Measurements from ENCODE around the gene MAU2.
"Not testable (repeated sequence)": the region's sequence is repeated elsewhere in the genome, so short reads cannot be mapped to it uniquely, and the experiment has no call there.

Gene MAU2

GRCh38 chr19:19348266-19348665, 27.6 kb downstream of the MAU2 start:
- no peaks in the 10 kb centered on the region for H3K79me2 ChIP-seq (ENCODE audit: insufficient read depth, low read length)
- H3K9ac ChIP-seq (ENCODE audit: low read depth, low read length, poor library complexity, severe bottlenecking), result no peak overlapping the region
- H3K4me2 ChIP-seq (ENCODE audit: low read depth, low read length, poor library complexity, severe bottlenecking), result no peak overlapping the region
- TF ChIP-seq CTCF (conservative IDR thresholded peaks at IDR 0.05; ENCODE audit: low read length) (no peak), EZH2phosphoT487 (IDR thresholded peaks at IDR 0.05; ENCODE audit: borderline replicate concordance) (no peak)
- H3F3A ChIP-seq (ENCODE audit: low read depth), result no peaks in the 10 kb centered on the region
- no peaks in the 10 kb centered on the region for H3K9me3 ChIP-seq (ENCODE audit: insufficient read depth, low read depth, low read length)
- no peak overlapping the region for H2AFZ ChIP-seq (ENCODE audit: low read length)
- no peaks in the 10 kb centered on the region for H3K27me3 ChIP-seq (ENCODE audit: insufficient read depth, low read length, poor library complexity, severe bottlenecking)
- H3K4me1 ChIP-seq (ENCODE audit: insufficient read depth, low read length, poor library complexity, severe bottlenecking), result no peaks in the 10 kb centered on the region
- no peaks in the 10 kb centered on the region for H3K9me2 ChIP-seq (replicated peaks; ENCODE audit: low read depth, low read length)
- H3K36me3 ChIP-seq (ENCODE audit: insufficient read depth, low read length), result peaks cover 57% of the 10 kb centered on the region; the same call in 1 of the 2 replicates
- no peaks in the 10 kb centered on the region for H4K20me1 ChIP-seq (ENCODE audit: insufficient read depth, low read length, poor library complexity, severe bottlenecking)
- H3K4me3 ChIP-seq (ENCODE audit: low read length, poor library complexity, severe bottlenecking), result no peak overlapping the region

- no peak overlapping the region for H3K4me2 ChIP-seq (ENCODE audit: low read depth, low read length, poor library complexity, severe bottlenecking)
- no peak overlapping the region for H3K4me3 ChIP-seq (ENCODE audit: low read length, poor library complexity, severe bottlenecking)
- H3K36me3 ChIP-seq (ENCODE audit: insufficient read depth, low read length), result peaks cover 56% of the 10 kb centered on the region; the same call in 1 of the 2 replicates
- no peaks in the 10 kb centered on the region for H3K9me3 ChIP-seq (ENCODE audit: insufficient read depth, low read depth, low read length)
- no peaks in the 10 kb centered on the region for H4K20me1 ChIP-seq (ENCODE audit: insufficient read depth, low read length, poor library complexity, severe bottlenecking)
- H3K27me3 ChIP-seq (ENCODE audit: insufficient read depth, low read length, poor library complexity, severe bottlenecking), result no peaks in the 10 kb centered on the region
- no peaks in the 10 kb centered on the region for H3K4me1 ChIP-seq (ENCODE audit: insufficient read depth, low read length, poor library complexity, severe bottlenecking)
- H2AFZ ChIP-seq (ENCODE audit: low read length), result no peak overlapping the region
- H3K9me2 ChIP-seq (replicated peaks; ENCODE audit: low read depth, low read length), result no peaks in the 10 kb centered on the region
- H3F3A ChIP-seq (ENCODE audit: low read depth), result no peaks in the 10 kb centered on the region
- no peaks in the 10 kb centered on the region for H3K79me2 ChIP-seq (ENCODE audit: insufficient read depth, low read length)
- no peak for TF ChIP-seq CTCF (conservative IDR thresholded peaks at IDR 0.05; ENCODE audit: low read length)
- no peak for TF ChIP-seq EZH2phosphoT487 (IDR thresholded peaks at IDR 0.05; ENCODE audit: borderline replicate concordance)
- H3K9ac ChIP-seq (ENCODE audit: low read depth, low read length, poor library complexity, severe bottlenecking), result no peak overlapping the region
These were observed 28.7 kb downstream of the MAU2 start for GRCh38 chr19:19349365-19349764.

GRCh38 chr19:19350756-19351155, 30.1 kb downstream of the MAU2 start:
- not testable (repeated sequence) for H3K4me3 ChIP-seq (ENCODE audit: low read length, poor library complexity, severe bottlenecking); H3K9me2 ChIP-seq (replicated peaks; ENCODE audit: low read depth, low read length); H3K79me2 ChIP-seq (ENCODE audit: insufficient read depth, low read length); H3K4me1 ChIP-seq (ENCODE audit: insufficient read depth, low read length, poor library complexity, severe bottlenecking); H3K27me3 ChIP-seq (ENCODE audit: insufficient read depth, low read length, poor library complexity, severe bottlenecking); H3K4me2 ChIP-seq (ENCODE audit: low read depth, low read length, poor library complexity, severe bottlenecking); H3K9me3 ChIP-seq (ENCODE audit: insufficient read depth, low read depth, low read length); H2AFZ ChIP-seq (ENCODE audit: low read length); H3K9ac ChIP-seq (ENCODE audit: low read depth, low read length, poor library complexity, severe bottlenecking); H3F3A ChIP-seq (ENCODE audit: low read depth); H4K20me1 ChIP-seq (ENCODE audit: insufficient read depth, low read length, poor library complexity, severe bottlenecking)
- H3K36me3 ChIP-seq (ENCODE audit: insufficient read depth, low read length), result peaks cover 55% of the 10 kb centered on the region; the same call in 1 of the 2 replicates

- H4K20me1 ChIP-seq (ENCODE audit: insufficient read depth, low read length, poor library complexity, severe bottlenecking), result no peaks in the 10 kb centered on the region
- no peak overlapping the region for H2AFZ ChIP-seq (ENCODE audit: low read length)
- H3K27me3 ChIP-seq (ENCODE audit: insufficient read depth, low read length, poor library complexity, severe bottlenecking), result no peaks in the 10 kb centered on the region
- peaks cover 54% of the 10 kb centered on the region; the same call in 1 of the 2 replicates for H3K36me3 ChIP-seq (ENCODE audit: insufficient read depth, low read length)
- H3K9me2 ChIP-seq (replicated peaks; ENCODE audit: low read depth, low read length), result no peaks in the 10 kb centered on the region
- H3K4me1 ChIP-seq (ENCODE audit: insufficient read depth, low read length, poor library complexity, severe bottlenecking), result no peaks in the 10 kb centered on the region
- H3F3A ChIP-seq (ENCODE audit: low read depth), result no peaks in the 10 kb centered on the region
- no peaks in the 10 kb centered on the region for H3K9me3 ChIP-seq (ENCODE audit: insufficient read depth, low read depth, low read length)
- TF ChIP-seq EZH2phosphoT487 (IDR thresholded peaks at IDR 0.05; ENCODE audit: borderline replicate concordance), result no peak
- TF ChIP-seq CTCF (conservative IDR thresholded peaks at IDR 0.05; ENCODE audit: low read length), result no peak
- H3K4me3 ChIP-seq (ENCODE audit: low read length, poor library complexity, severe bottlenecking), result no peak overlapping the region
- H3K9ac ChIP-seq (ENCODE audit: low read depth, low read length, poor library complexity, severe bottlenecking), result no peak overlapping the region
- H3K79me2 ChIP-seq (ENCODE audit: insufficient read depth, low read length), result no peaks in the 10 kb centered on the region
- no peak overlapping the region for H3K4me2 ChIP-seq (ENCODE audit: low read depth, low read length, poor library complexity, severe bottlenecking)
These were observed 32.2 kb downstream of the MAU2 start for GRCh38 chr19:19352823-19353222.

Measured in Loucy (cell line).